NCI-H345 (cell line): Measurements from ENCODE around the gene RBM20.

Experiments used
- DNase-seq: peaks from one replicate; lab custom pipeline; 2025; lab: John Stamatoyannopoulos, UW

Gene RBM20

DNA sequence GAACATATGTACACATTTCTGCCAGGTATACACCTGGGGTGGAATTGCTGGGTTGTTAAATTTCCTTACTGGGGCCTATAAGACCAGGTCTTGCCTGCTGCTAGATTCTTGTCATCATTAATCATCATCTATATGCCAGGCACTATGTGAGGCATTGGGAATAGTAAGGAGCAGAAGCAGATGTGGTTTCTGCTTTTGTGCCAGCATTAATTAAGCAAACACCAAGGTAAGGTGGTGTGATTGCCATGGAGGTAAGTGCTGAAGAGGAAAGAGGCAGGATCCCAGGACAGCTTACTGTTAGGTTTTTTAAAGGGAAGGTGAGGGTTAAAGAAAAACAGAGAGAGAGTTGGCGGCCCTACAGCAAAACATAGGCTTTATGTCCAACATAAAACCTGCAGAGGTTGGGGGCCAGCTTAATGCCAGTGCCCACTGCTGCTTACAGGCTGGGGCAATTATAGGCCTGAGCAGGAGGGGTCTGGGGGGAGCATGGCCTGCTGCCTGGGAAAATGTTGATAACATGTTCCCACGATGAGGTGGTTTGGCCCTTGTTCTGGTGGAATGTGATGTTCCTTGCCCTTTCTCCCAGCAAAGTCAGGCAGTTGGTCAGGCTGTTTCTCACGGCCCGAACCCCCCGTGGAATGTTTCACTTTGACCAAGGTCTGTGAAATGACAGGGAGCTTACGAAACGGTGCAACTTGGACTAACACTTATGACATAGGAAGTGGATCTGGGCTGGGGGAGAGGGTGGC, 93.9 kb downstream of the RBM20 start:
- DNase-seq = no peak

DNA sequence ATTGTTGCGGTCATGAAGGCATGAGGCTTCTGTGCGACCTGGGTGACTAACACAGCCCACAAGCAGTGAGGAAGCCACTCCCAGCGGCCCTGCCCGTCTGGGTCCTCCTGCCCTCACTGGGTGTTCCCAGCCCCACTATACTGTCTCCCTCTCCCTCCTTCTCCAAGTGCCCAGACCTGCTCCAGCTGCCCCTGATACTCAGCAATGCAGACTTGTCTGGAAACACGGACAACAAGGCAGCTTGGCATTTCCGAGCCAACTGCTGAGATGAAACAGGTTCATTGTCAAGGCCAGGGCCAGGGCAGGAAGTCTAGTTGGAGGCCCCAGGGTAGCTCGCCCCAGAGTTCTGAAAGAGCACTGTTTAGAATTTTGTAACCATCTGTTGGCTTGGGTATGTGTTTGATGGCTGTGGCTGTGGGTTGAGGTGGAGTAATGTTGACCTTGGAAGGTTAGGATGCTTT, 95.7 kb downstream of the RBM20 start:
- DNase-seq = no peak

DNA sequence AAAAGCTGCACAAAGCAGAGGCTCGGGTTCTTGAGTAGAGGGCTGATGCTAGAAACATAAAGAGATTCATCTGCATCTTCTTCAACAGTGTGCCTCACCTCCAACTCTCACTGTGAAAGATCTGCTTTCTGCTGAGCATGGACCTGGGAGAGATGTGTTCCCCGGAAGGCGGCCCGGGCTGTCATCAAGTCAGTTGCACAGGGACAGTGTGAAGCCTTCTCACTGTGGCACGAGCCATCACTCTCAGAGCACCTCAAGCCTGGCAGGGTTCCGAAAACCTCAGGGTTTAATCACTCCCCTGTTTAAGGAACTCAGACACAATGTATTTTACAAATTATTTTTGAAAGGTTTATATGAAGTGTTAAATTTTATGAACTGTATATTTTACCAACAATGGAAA, 98.7 kb downstream of the RBM20 start:
- DNase-seq = no peak

DNA sequence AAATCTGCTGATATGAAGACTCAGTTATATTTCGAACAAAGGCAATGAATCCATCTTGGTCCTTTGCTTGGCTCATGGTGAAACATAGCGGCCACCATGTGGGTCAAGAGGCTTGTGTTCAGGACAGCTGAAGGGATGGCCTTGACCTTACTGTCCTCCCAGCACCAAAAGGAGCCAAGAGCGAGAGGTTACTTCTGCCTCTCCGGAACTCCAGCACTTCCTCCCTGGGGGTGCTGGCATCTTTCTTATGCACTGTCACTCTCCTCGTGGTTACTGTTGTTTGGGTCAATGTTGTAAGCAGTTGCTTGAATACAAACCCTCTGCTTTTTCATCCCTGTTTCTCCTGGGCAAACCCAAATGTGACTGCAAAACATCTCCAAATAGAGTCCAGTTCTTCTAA, 100.6 kb downstream of the RBM20 start:
- no peak for DNase-seq

DNA sequence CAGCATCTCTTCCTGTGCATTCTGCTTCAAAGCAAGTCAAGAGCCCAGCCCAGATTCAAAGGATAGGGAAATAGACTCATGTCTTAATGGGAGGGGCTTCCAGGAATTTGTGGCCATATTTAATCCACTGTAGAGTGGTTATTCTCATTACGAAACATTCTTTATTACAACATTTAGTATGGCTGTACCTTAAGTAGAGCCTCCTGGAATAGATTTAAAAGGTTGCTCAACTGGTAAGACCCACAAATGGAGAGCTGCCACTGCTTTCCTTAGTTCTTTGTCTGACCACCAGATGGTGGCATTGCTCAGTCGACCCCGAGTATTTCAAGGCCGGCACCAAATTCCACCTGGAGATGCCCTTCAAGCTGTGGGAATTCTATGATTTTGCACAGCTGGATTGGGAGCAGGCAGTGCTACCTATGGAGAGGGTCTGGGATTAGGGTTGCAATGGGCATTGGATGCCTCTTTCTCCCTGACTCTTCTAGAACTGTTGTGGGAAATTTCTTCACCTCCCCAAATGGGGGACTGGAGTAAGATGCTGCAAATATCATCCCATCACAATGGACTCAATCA, 102.2 kb downstream of the RBM20 start:
- DNase-seq = peak; percentile 50

DNA sequence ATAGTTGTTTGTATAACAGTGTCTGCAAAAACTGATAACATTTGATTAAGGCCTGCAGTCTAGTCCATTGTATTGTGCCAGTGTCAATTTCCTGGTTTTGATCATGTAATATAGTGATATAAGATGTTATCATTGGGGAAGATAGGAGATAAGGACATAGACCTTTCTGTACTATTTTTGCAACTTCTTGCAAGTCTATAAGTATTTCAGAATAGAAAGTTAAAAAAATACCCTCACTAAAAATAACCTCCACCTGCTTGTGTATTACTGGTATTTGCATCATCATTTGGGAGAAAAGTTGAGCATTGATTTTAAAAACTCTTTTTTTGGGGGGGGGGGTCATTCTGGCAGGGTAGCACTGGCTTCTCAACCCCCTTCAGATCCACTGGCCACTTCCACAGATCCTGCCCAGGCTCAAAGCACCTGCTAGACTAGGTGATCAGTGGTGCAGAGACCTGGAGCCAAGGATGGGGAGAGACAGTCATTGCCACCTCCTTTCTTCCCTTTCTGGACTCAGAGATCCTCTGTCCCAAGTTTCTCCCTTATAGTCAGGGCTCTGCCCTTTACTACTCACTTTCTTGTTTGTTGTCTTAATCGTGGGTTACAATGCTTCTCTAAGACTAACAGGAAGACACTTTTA, 103.0 kb downstream of the RBM20 start:
- DNase-seq = no peak

DNA sequence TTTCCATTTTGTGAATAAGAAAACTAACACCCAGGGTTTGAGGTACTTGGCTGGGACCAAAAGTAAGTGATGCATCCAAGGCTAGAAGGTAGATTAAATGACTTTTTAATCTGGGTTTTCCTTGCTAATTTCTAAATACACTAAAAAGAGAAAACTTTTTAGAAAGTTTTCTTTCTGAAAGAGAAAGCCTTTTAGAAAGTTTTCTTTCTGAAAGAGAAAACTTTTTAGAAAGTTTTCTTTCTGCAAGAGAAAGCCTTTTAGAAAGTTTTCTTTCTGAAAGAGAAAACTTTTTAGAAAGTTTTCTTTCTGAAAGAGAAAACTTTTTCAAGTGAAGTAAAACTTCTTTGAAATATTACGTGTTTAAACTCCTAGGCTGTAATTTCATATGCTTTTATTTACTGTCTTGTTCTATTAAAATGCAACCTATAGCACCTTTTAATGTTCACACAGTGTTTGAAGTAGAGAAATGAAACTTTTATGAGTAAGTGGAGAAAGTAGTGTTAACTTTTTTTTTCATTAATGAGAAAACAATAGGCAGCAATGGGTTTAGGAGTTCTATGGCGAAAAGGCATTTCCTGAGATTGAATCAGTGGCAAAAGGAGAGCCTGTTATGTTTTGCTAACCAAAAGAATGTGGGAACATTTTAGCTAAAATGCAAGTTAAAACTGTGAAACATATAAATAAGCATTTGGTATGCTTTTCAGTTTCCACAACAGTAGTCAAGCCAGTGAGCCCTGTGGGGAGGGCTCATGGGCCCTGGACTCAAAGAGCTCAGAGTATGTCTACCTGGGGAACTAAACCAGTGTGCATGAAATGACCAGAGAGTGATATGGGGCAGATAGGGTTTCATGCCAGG, 103.7 kb downstream of the RBM20 start:
- no peak for DNase-seq

DNA sequence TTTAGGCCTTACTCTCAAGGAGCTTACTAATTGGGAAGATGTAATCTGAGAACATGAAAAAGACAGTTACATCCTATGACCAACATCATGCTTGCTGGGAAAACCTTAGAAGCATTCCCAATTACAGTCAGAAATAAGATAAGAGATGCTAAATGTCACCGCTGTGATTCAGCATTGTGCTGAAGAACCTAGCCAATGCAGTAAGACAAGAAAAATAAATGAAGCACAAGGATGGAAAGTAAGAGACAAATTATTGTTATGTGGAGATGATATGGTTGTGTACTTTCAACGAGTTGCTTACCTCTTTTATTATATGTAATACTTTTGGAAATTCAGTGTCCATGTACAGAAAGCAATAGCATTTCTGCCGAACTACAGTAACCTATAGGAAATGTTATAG, 104.8 kb downstream of the RBM20 start:
- no peak for DNase-seq

DNA sequence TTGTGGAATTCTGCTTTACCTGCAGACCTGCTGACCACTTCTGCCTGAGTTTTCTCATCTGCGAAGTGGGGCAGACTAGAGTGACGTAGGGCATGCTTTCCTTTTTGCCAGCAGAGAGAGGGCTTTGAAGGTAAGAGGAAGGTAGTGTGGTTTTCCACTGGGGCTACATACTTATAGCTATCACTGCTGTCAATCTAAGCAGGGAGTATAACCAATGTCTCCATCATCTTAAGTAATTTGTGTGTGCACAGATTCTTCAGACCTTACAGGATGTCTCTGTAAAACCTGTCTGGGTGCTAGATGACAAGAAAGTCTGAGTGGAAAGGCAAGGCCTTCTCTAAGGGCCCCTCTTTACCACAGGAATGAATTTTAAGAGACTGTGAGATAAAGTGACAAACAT, 106.8 kb downstream of the RBM20 start:
- no peak for DNase-seq

DNA sequence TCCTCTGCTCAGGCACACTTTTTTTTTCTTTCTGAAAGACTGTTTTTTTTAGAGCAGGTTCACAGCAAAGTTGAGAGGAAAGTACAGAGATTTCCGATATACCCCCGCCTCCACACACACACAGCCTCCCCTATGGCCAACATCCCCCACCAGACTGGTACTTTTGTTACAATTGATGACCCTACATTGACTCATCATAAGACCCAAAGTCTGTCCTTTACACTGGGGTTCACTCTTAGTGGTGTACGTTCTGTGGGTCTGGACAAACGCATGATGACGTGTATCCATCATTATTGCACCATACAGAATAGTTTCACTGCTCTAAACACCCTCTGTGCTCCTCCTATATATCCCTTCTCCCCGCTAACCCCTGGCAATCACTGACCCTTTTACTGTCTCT, 107.7 kb downstream of the RBM20 start:
- no peak for DNase-seq

DNA sequence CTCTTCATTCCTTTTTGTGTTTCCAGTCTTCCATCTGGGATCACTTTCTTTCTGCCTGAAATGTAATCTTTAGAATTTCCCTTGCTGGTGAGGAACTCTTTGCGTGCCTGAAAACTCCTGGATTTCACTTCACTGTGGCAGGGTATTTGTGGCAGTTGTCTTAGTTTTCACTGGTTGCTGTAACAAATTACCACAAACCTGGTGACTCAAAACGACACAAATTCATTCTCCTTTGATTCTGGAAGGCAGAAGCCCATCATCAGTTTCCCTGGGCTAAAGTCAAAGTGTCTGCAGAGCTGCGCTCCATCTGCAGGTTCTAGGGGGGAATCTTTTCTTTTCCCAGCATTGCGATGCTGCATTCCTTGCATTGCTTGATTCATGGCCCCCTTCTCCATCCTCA, 109.3 kb downstream of the RBM20 start:
- DNase-seq = no peak

DNA sequence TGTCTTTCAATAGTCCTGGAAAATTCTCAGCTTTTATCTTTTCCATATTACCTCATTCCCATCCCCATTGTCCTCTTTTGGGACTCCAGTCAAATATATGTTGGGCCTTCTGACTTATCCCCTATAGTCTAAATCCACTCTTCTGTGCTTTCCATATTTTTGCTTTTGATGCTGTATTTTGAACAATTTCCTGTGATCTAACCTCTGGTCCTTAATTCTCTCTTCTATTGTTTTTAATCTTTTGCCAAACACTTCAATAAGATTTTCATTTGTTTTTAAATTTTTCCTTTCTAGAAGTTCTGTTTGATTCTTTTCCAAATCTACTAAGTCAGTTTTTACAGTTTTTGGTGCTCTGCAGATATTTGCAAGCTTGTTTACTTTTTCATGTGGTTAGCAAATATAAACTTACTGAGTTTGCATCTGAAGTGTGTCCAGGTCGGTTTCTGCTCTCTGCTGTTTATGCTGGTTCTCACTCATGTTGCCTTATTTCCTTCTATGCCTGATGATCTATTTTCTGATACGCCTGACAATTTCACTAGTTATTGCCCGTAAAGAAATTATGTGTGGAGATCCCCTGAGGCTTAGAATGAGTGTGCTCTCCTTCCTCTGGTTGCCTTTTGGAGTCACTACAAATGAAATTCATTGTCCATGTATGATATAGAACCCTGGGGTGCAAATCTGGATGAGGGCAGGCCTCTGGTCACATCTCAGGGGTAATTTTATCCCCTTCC, 110.4 kb downstream of the RBM20 start:
- DNase-seq = no peak

DNA sequence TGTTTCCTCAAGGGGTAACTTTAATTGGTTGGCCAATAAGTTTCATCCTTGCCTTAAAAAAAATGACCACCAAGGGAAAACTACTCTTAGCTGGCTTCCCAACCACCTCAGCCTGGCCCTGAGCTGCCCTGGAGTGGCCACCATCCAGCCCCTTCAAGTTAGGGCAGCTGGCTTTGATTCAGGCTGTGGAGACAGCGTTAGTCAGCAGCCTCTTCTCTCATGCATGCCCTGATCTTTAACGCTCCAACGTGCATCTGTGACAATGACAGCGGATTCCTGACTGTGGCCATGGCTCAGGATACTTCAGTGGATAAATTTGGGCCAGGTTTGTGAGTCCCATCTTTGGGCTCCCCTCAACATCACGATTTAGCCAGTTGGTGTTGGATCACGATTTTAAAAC, 111.6 kb downstream of the RBM20 start:
- DNase-seq = no peak

DNA sequence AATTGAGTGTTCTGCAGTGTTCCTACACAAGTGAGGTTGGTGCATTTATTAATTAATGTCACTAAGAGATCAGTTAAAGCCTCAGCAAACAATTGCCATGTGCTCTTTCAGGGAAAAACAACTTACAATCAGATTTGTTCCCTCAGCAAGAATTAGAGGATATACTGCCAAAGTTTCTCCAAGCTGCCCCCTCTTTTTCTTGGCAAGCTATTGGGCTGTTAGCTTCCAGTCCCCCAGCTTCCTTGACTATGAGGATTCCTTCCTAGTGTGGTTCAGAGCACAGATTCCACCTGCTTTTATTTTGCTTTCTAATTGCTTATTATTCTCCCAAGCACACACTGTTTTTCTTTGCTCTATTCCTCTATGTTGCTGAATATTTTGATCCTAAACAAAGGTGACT, 112.7 kb downstream of the RBM20 start:
- DNase-seq = no peak

DNA sequence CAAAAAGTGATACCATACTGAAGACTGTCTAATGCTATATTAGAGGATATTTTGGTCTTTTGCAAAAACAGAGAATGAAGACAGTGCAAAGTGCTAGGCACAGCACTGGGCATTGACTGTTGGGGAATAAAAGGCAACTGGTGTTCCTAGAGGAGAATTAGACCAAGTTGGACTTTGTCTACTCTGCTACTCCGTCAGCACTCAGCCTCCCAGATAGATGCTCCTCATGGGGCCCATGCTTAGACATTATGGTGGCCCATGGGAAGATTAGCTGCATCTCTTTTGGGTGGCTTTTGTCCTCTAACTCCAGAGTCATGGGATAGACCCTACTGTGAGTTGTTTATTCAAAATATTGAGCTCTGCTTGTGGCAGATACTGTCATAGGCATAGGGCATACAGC, 113.5 kb downstream of the RBM20 start:
- DNase-seq = no peak

DNA sequence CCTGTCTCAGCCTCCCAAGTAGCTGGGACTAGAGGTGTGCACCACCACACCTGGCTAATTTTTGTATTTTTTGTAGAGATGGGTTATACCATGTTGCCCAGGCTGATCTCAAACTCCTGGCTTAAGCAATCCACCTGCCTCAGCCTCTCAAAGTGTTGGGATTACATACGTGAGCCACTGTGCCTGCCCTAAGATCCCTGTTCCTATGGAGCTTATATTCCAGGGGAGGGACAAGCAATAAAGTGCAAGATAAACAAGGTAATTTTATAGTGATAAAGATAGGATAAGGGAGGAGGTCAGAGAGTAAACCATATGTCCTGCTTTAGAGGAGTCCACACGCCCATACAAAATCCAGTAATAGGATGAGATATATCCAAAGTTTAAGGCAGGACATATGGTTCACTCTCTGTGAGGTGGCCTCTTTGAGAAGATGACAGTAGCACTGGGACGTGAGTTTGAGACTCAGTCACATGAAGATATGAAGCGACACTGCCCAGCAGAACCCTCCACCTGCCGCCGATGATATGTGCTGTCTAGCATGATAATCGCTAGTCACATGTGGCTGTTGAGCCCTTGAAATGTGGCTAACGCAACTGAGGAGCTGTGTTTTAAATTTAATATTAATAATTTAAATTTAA, 114.1 kb downstream of the RBM20 start:
- DNase-seq = no peak

DNA sequence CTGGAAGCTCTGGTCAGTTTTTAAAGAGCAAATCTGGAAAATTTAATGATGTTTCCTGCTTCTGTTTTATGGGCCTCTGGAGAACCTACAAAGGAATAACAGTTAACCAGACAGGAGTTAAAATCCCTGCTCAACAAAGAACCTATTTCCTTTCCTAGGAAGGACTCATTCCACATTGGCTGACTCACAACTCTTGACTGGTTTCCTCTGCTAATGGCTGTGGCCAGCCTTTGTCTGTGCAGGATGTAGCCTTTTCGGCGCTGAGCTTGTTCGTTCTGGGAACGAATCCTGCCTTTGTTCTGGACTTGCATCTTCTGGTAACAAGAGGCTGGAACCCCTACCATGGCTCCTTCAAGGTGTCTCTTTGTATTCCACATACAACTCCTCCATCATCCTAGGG, 114.8 kb downstream of the RBM20 start:
- no peak for DNase-seq

DNA sequence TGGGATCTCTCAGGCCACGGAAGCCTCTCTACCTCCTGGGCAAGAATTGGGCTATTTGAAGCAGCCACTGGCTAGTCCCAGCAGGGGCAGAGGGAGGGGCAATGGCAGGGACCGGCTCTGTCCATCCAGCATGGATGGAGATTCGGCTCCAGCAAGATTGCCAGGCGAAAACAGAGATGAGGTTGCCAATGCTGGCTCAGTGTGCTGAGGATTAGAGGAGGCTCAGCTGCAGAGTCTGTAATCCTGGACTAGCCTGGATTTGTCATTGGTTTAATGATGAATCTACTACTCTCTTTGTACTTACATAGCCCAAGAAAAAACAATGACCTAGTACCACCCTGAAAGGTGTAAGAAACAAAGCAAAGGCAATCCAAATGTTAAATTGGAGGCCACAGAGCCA, 115.4 kb downstream of the RBM20 start:
- no peak for DNase-seq

DNA sequence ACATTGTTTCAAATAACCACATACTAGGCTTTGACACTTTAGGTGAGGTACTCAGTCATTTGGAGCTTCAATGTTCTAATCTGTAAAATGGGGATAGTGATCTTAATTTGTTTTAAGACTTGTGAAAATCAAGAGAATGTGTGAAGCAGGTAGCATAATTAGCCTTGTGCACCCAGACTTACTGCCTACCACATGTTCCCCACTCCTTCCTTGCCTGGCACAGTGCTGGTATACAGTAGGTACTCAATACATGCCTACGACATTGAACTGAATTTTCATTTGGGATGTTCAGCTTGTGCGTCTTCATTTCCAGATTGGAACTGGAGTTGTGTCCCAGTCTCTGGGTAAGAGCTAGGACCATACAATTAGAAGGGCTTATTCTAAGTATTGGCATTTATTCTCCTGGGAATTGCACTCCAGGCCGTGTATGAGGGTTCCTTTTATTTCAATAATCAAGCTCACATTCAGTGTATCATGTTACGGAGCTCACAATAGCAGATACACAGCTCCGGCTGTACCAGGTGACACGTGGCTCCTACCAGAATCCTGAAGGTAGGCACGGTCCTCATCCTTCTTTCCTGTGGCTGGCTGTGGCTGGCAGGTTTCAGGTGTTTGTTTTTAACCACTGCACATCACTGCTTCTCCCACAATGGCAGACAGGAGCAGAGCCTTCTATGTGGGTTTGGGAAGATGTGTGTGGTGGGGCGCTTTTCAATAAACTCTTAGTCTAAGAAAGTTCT, 118.1 kb downstream of the RBM20 start:
- DNase-seq = peak; percentile 73

DNA sequence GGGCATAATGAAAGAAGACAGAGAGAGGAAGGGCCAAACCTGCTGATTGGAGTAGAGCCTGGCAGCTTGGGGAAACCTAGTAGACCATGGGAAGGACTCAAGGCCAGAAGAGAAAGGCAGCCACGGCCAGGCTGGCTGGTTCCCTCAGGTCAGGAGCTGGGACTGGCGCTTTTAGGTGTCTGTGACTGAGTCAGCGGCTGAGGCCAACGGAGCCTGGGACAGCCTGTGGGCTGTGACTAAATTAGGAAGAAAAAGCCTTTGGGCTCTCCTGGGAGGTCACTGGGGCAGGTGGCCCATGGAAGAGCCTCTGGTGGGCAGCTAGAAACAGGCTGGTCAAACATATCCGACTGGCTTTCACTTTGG, 118.7 kb downstream of the RBM20 start:
- no peak for DNase-seq

DNA sequence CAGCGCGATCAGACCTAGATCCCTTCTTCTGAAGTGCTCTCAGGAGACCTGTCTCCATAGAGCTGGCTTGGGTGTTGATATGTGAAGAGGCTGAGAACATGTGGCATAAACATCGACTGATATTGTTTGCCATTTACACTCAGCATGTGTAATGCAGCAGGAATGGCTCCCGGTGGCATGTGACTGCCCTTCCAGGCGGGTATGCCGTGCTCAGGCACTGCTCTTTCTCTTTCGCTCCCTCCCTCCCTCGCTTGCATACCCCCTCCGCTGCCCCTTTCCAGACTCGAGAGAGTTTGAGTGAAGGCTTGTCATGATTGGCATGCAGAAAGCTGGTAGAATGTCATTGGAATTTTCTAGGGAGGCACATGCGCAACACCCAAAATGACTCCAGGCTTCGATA, 120.2 kb downstream of the RBM20 start:
- DNase-seq = no peak
